Activated gamma-delta T cell (primary cell): Measurements from ENCODE around the gene TLE2.

ENCODE experiments used
- DNase-seq: peaks from one replicate; lab custom pipeline; 2025; lab: John Stamatoyannopoulos, UW

TLE2 gene

GRCh38 chr19:3036119-3036976 lies 7.3 kb upstream of the TLE2 start:
- DNase-seq, result peak; percentile 53

GRCh38 chr19:3035542-3036118 lies 6.5 kb upstream of the TLE2 start:
- peak; percentile 73 for DNase-seq

DNA sequence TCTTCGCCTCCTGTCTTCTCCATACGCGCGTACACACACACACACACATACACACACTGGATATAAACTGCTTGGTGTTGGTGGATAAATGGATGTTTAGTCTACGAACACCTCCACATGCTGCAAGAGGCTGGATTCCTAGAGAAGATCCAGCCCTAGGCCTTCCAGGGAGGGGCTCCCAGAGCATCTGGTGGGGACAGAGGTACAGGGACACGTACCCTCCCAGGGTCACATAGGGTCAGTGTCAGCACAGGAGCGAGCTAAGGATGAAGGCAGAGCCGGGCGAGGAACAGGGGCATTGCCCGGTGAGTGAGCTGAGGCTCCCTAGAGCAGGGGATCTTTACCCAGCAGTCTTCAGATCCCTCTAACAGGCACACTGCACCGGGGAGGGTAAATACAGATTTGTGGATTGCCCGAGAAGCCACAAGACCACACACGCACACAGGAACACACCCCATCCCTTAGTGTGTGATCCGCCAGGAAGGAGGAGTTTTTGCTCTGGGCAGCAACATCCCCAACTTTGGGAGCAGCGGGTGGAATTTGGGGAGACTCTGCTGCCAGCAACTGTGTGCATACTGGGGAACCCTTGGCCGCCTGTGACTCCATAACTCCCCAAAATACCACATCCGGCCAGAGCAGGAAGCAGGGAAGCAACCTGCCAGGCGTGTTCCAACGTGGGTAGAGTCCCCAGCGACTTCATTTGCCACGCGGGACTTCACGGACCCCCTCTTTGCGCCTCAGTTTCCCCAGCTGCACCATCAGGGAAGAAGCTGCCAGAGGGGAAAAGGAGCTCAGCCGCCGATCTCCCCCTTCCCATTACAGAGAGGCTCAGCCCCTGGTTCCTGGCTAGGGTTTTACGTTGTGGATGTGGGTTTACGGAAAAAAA lies 5.8 kb upstream of the TLE2 start:
- no peak for DNase-seq

DNA sequence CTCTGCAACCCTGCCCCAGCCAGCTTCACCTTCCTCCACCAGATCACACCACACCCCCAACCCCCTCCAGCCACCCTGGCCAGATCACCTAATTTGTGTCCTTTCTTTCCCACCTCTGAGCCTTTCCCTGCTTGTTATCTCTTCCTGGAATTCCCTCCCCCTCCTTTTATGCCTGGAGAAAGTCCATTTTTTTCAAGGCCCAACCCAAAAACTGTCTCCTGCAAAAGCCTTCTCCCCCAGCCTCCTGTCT lies 5.3 kb upstream of the TLE2 start:
- DNase-seq, result no peak

DNA sequence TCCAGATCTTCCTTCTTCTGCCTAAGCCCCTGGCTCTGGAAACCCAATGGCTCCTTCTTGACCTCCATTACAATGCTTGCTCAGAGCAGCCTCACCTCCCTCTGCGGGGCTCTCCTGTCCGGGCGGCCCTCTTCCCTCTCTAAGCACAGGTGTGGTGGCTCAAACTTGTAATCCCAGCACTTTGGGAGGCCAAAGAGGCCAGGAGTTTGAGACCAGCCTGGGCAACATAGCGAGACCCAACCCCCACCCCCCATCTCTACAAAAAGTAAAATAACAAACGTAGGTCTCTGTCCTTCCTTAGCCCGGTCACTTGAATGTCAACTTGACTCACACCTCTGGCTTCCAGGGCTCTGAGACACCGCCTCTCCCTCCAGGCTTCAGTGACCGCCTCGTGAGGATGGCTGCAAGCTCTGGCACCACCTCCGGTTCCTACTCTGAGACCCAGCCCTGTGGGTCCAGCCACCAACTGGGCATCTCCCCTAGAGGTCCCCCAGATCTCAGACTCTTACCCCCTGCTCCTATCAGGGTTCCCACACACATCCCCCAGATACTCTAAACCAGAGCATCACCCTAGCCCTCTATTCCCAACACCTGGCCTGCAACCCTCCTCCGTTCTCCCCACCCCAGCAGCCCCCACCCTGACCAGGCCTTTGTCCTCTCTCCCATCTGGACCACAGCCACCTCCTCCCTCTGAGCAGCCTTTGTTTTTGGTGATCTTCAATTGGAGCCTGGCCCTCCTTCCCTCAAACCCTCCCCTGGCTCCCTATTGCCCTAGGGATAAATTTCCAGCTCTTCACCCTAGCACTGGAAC lies 4.7 kb upstream of the TLE2 start:
- DNase-seq, result no peak

GRCh38 chr19:3031607-3031867 lies 2.5 kb upstream of the TLE2 start:
- no peak for DNase-seq

- DNase-seq, result no peak
These were observed 595 bp downstream of the TLE2 start for GRCh38 chr19:3028305-3029064.

GRCh38 chr19:3027981-3028304 lies 1.1 kb downstream of the TLE2 start:
- DNase-seq, result no peak

DNA sequence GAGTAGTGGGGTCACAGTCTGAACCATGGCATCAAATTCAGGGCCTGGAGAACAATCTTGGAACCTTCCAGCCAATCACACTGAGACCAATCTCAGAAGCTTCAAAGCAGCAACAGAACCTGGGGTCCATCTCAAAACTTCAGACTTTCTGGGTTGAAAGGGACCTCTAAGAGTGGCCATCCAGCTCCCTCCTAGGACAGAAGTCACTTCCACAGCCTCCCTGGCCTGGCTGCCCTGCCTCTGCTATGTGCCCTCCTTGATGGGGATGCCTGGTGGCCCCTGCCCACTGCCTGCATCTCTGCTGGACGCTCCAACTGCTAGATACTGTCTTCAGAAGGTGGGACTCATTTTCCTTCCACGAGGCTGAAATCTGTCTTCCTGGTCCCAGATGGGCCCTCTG lies 1.8 kb downstream of the TLE2 start:
- DNase-seq, result no peak

DNA sequence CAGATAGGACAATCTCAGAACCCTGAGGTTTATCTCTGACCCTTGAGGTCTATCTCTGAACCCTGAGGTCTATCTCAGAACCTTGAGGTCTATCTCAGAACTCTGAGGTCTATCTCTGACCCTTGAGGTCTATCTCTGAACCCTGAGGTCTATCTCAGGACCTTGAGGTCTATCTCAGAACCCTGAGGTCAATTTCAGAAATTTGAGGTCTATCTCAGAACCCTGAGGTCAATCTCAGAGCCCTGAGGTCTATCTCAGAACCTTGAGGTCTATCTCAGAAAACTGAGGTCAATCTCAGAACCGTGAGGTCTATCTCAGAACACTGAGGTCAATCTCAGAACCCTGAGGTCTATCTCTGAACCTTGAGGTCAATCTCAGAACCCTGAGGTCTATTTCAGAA lies 2.3 kb downstream of the TLE2 start:
- DNase-seq, result no peak

- no peak for DNase-seq
These were observed 3.6 kb downstream of the TLE2 start for GRCh38 chr19:3025549-3025886.

DNA sequence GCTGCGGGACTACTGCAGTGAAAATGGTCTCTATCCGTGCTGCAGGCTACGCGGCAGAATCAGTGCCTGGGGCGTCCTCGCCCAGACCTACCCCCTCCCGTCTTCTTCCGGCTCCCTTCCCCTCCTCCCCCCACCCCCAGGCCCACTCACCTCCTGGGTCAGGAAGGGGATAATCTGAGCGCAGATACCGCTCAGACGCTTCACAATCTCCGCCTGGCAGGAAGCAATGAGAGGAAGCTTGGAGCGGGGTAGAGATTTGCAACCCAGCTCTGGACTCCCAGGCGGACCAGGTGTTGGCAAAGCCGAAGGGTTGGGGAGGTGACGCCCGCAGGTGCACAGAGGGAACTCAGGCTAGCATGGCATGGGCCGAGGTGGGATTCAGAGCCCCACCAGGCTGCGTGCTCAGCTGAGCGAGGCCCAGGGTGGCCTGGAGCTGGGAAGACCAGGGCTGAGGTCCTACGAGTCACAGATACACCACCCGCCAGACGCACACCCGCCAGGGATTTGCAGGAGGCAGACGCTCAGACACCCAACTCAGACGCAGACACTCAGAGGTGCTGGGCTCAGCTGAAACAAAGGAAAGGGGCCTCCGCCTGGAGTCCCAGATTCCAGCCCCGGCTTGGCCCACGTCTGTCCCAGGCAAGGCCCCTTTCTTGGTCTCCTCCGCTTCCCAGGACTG lies 4.1 kb downstream of the TLE2 start:
- no peak for DNase-seq

- DNase-seq, result no peak
These were observed 4.6 kb downstream of the TLE2 start for GRCh38 chr19:3024509-3024869.

- DNase-seq, result no peak
These were observed 8.6 kb downstream of the TLE2 start for GRCh38 chr19:3020321-3020960.

- DNase-seq, result no peak
These were observed 9.7 kb downstream of the TLE2 start for GRCh38 chr19:3019211-3019854.

- no peak for DNase-seq
These were observed 11.2 kb downstream of the TLE2 start for GRCh38 chr19:3017923-3018322.

DNA sequence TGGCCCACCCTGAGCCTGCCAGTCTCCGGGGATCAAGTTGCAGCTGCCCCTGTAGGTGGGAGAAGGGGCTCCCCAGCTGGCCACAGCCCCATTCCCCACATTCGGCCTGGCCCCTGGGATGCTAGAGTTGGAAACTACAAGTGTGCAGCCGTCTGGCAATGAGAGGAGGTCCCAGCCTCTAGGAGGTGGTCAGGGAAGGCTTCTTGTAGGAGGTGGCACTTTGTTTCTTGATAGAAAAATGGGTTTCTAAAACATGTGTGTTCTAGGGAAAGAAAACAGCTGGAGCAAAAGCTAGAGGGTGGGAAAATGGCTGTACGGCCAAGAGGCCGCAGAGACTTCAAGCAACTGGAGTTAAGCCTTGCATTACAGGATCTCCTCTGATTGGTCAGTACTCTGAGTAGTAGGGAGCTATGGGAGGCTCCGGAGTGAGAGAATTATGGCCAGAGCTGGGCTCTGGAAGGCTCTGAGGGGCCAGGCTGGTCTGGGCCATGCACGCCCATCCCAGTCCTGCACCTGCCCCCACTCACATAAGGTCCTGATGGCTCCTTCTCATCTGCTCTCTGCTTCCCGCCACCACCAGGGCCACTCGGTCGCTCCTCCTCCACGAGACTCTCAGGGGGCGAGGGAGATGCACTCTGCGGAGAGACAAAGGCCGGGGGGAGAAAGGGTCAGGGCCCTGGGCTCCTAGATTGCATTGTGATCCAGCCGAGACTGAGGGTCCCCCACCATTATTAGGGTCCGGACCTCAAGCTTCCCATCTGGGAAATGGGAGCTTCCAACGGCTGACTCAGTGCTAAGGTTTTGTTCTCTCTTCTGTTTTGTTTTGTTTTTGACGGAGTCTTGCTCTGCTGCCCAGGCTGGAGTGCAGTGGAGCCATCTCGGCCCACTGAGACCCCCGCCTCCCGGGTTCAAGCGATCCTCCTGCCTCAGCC lies 13.7 kb downstream of the TLE2 start:
- no peak for DNase-seq

GRCh38 chr19:3014135-3014534 lies 14.9 kb downstream of the TLE2 start:
- no peak for DNase-seq

DNA sequence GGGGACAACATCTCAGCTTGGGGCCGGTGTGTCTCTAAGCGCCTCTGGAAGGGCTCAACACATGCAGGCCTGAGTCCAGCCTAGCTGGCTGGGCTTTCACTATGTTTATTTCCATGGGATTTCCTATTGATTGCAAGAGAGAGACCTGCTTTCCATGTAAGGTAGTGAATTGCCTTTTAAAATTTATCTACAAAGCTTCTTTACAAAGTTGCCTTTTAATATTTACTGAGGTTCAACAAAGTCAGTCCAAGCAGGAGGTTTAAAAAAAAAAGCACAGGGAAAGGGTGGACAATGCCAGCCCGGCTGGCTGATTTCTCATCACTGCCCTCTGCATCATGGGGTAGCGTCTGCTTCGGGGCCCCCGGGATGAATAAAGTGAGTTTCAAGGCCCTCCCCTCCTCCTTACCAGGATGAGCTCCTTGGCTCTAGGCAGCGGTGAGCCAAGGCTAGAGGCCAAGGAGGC lies 15.8 kb downstream of the TLE2 start:
- DNase-seq, result no peak
